Esophagus mucosa (tissue), 1 donor: ENCODE results near the gene CLEC18A. TPM values are rescaled to one million over a fixed set of nuclear protein-coding genes. Genes with fewer than 3 reads are reported as not detected.
"Not testable (repeated sequence)": the region's sequence is repeated elsewhere in the genome, so short reads cannot be mapped to it uniquely, and the experiment has no call there.

Experiments
- ATAC-seq: fragments of 200-7000 bp; cut with Tn5 transposase; one replicate; pipeline ENCODE4 v1.9.1; 2020
- total RNA-seq: library from RNA; stranded (reverse); gene quantifications from one replicate; pipeline ENCODE4 v1.2.4, GENCODE V29; 2023
- donor health status: DM: yes; HTN: yes; CAD: no.

CLEC18A gene
- total RNA-seq, 1 donor from 2014 or later, result 0.36 TPM

- ATAC-seq, result not testable (repeated sequence)
Measured at GRCh38 chr16:69952572-69953355, 1.6 kb downstream of the CLEC18A start.

- ATAC-seq, result not testable (repeated sequence)
Measured at GRCh38 chr16:69954241-69954640, 3.1 kb downstream of the CLEC18A start.

- ATAC-seq, result peak; percentile 6
Measured at GRCh38 chr16:69963312-69963711, 12.2 kb downstream of the CLEC18A start.

- ATAC-seq, result peak; percentile 61
Measured at GRCh38 chr16:69964960-69965660, 14.0 kb downstream of the CLEC18A start.

- ATAC-seq, result peak; percentile 12
Measured at GRCh38 chr16:69965661-69966054, 14.5 kb downstream of the CLEC18A start.

GRCh38 chr16:69967688-69968087 is 16.6 kb downstream of the CLEC18A start:
- ATAC-seq, result not testable (repeated sequence)

- ATAC-seq, result not testable (repeated sequence)
Measured at GRCh38 chr16:69968125-69968524, 17.0 kb downstream of the CLEC18A start.

GRCh38 chr16:69969657-69970056 is 18.5 kb downstream of the CLEC18A start:
- ATAC-seq, result not testable (repeated sequence)

GRCh38 chr16:69972120-69972519 is 21.0 kb downstream of the CLEC18A start:
- peak; percentile 45 for ATAC-seq

GRCh38 chr16:69972935-69973334 is 21.8 kb downstream of the CLEC18A start:
- ATAC-seq, result not testable (repeated sequence)

- ATAC-seq, result not testable (repeated sequence)
Measured at GRCh38 chr16:69985196-69985595, 34.1 kb downstream of the CLEC18A start.

GRCh38 chr16:69997956-69998355 is 46.8 kb downstream of the CLEC18A start:
- not testable (repeated sequence) for ATAC-seq

GRCh38 chr16:69999801-70000200 is 48.7 kb downstream of the CLEC18A start:
- ATAC-seq, result not testable (repeated sequence)

GRCh38 chr16:70003511-70003910 is 52.4 kb downstream of the CLEC18A start:
- ATAC-seq, result not testable (repeated sequence)

- not testable (repeated sequence) for ATAC-seq
Measured at GRCh38 chr16:70008604-70009003, 57.5 kb downstream of the CLEC18A start.

- ATAC-seq, result not testable (repeated sequence)
Measured at GRCh38 chr16:70010615-70011014, 59.5 kb downstream of the CLEC18A start.

- ATAC-seq, result not testable (repeated sequence)
Measured at GRCh38 chr16:70011120-70011519, 60.0 kb downstream of the CLEC18A start.

GRCh38 chr16:70012354-70012753 is 61.2 kb downstream of the CLEC18A start:
- ATAC-seq, result not testable (repeated sequence)

GRCh38 chr16:70012951-70013350 is 61.8 kb downstream of the CLEC18A start:
- not testable (repeated sequence) for ATAC-seq
